Measurements from ENCODE around the gene MICB.

DNA sequence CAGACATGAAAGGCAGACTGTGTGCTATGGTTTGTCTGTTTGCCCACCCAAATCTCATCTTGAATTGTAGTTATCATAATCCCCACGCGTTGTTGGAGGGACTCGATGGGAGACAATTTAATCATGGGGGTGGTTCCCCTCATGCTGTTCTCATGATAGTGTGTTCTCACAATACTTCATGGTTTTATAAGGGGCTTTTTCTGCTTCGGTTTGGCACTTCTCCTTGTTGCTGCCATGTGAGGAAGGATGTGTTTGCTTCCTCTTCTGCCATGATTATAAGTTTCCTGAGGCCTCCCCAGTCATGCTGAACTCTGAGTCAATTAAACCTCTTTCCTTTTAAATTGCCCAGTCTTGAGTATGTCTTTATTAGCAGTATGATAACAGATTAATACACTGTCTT, 47.2 kb upstream of the MICB start:
- no peak for TF ChIP-seq POLR2A (IDR thresholded peaks at IDR 0.05; ENCODE audit: low read depth, low read length)
- TF ChIP-seq POLR2AphosphoS5 (IDR thresholded peaks at IDR 0.05; ENCODE audit: low read depth, low read length): no peak

All from GM12892 (cell line).